Epithelial cell of esophagus (primary cell): ENCODE results near the gene PPP2R2C.

ENCODE experiments used
- DNase-seq: peaks from one replicate; pipeline ENCODE4 v3.0.0; 2010; ENCODE audit warnings: low read depth
- H3K4me3 ChIP-seq: 2 replicates; pipeline ENCODE4 v1.5.1; 2011; ENCODE audit warnings: mild to moderate bottlenecking, low read length, control low read depth
- TF ChIP-seq, protein P1 (sequence below): IDR thresholded peaks from 2 replicates; pipeline ENCODE4 v1.5.1; 2011; ENCODE audit warnings: low read depth, mild to moderate bottlenecking, low read length, control low read depth, inconsistent platforms; ENCODE audit not compliant: insufficient read depth; ENCODE audit errors: missing control alignments

The PPP2R2C gene

GRCh38 chr4:6270636-6271121 lies 201.7 kb downstream of the PPP2R2C start:
- no peak for DNase-seq
- TF ChIP-seq, protein P1, sequence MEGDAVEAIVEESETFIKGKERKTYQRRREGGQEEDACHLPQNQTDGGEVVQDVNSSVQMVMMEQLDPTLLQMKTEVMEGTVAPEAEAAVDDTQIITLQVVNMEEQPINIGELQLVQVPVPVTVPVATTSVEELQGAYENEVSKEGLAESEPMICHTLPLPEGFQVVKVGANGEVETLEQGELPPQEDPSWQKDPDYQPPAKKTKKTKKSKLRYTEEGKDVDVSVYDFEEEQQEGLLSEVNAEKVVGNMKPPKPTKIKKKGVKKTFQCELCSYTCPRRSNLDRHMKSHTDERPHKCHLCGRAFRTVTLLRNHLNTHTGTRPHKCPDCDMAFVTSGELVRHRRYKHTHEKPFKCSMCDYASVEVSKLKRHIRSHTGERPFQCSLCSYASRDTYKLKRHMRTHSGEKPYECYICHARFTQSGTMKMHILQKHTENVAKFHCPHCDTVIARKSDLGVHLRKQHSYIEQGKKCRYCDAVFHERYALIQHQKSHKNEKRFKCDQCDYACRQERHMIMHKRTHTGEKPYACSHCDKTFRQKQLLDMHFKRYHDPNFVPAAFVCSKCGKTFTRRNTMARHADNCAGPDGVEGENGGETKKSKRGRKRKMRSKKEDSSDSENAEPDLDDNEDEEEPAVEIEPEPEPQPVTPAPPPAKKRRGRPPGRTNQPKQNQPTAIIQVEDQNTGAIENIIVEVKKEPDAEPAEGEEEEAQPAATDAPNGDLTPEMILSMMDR = no peak
- H3K4me3 ChIP-seq = peak overlapping the region; percentile 23
